Psoas muscle (tissue), 8 donors: Measurements from ENCODE around the gene FSD1L. TPM values are rescaled to one million over a fixed set of nuclear protein-coding genes. Genes with fewer than 3 reads are reported as not detected.
"Not testable (repeated sequence)": the region's sequence is repeated elsewhere in the genome, so short reads cannot be mapped to it uniquely, and the experiment has no call there.

Experiments used
- ATAC-seq, 4 donors: fragments of 200-7000 bp; cut with Tn5 transposase; one replicate each; pipeline ENCODE4 v1.9.1; 2020; ENCODE audit warnings: moderate library complexity in 3 of 4, mild to moderate bottlenecking in 2 of 4
- DNase-seq, 2 donors: peaks; one replicate each; pipeline ENCODE4 v3.0.0-alpha.2; 2020
- H3K27ac ChIP-seq: fragments of 200-600 bp; one replicate; pipeline ENCODE4 v1.8.0; 2022
- H3K27me3 ChIP-seq, 3 donors: fragments of 200-600 bp in 1 of 3; one replicate each; pipeline versions ENCODE4 v1.6.1 to v1.8.0; 2013 to 2022; ENCODE audit warnings: low read length in 2 of 3, mild to moderate bottlenecking in 2 of 3, moderate library complexity in 1 of 3; ENCODE audit not compliant: insufficient read depth in 3 of 3
- H3K36me3 ChIP-seq, 2 donors: fragments of 200-600 bp in 1 of 2; one replicate each; pipeline versions ENCODE4 v1.6.1 to v1.8.0; 2013 to 2022; ENCODE audit warnings: low read depth in 1 of 2, mild to moderate bottlenecking in 1 of 2, moderate library complexity in 1 of 2; ENCODE audit not compliant: insufficient read depth in 1 of 2
- H3K4me1 ChIP-seq: fragments of 200-600 bp; one replicate; pipeline ENCODE4 v1.8.0; 2022
- H3K4me3 ChIP-seq: fragments of 200-600 bp; one replicate; pipeline ENCODE4 v1.8.0; 2022; ENCODE audit warnings: mild to moderate bottlenecking
- H3K9me3 ChIP-seq: fragments of 200-600 bp; one replicate; pipeline ENCODE4 v1.8.0; 2022
- CTCF ChIP-seq: fragments of 200-600 bp; IDR thresholded peaks from one replicate; pipeline ENCODE4 v1.8.0; 2022; ENCODE audit warnings: antibody characterized with exemption
- WGBS, 3 donors: extraction: QIAGEN DNeasy Blood & Tissue Kit; methylation state at CpG; one replicate each; pipeline versions ENCODE4 v1.1.6 to v1.1.7; 2013; 5-methylcytosine and 5-hydroxymethylcytosine counted together
- intact Hi-C, 2 donors: fragments of 100-400 bp; cut with DNase I; formaldehyde crosslinking; loops; one replicate each; pipeline versions ENCODE4 v1.11.0 to v1.14.2; 2022
- polyA plus RNA-seq, 3 donors: library from polyadenylated mRNA; stranded (reverse); fragments of 200-250 nt; gene quantifications; one replicate each; pipeline ENCODE4 v1.2.3, GENCODE V29; 2013
- total RNA-seq, 4 donors: library from RNA; stranded (reverse); fragmentation: NEBNext Ultra II Directional in 2 of 4; extraction: Animal tissue kit (Norgen Biotek cat#: 25700) in 2 of 4; gene quantifications; one replicate each; pipeline versions ENCODE4 v1.2.1 to v1.2.4, GENCODE V29; 2021 to 2023
- donor health status: healthy with polysubstance abuse.
- donor health status: DM: no; HTN: no; CAD: no; lungs with moderate emphysema.
- donor health status: Bipolar disorder and iron deficiency.
- donor health status: healthy.
- donor health status: DM: yes; HTN: yes; CAD: no.
- donor health status: DM: no; HTN: no; CAD: no.
- donor health status: DM: no; HTN: no; CAD: no.
- donor health status: DM: yes; HTN: yes; CAD: no.

The FSD1L gene
- total and polyA plus RNA-seq, 7 donors: 5.0 to 28.6 (median 17.0) TPM

- no peak for ATAC-seq
- 90 to 94% (median 92%) methylated on average over 11 of the region's 11 CpGs for WGBS, 3 donors
- no peaks in the 10 kb centered on the region for H3K4me1 ChIP-seq
- H3K9me3 ChIP-seq: no peaks in the 10 kb centered on the region
- H3K27ac ChIP-seq: no peak overlapping the region
- intact Hi-C loops: no loop called here
- H3K36me3 ChIP-seq: peaks cover 0 to 48% of the 10 kb centered on the region in 2 donors
- H3K4me3 ChIP-seq: no peak overlapping the region
- TF ChIP-seq CTCF: no peak
- DNase-seq: no peak
- no peaks in the 10 kb centered on the region for H3K27me3 ChIP-seq
Measured at GRCh38 chr9:105515811-105516413, 68.1 kb downstream of the FSD1L start.

GRCh38 chr9:105519710-105520369 is 72.0 kb downstream of the FSD1L start:
- peak overlapping the region; percentile 79 for H3K27ac ChIP-seq
- H3K4me3 ChIP-seq: peak overlapping the region; percentile 62
- intact Hi-C loops, H3K9me3 ChIP-seq, H3K4me1 ChIP-seq, H3K27me3 ChIP-seq: not testable (repeated sequence)
- DNase-seq: peak; percentile 25 to 66
- WGBS, 3 donors: 81 to 95% (median 83%) methylated on average over 31 to 43 of the region's 43 CpGs
- ATAC-seq: peak; percentile 73 to 84 (median 82)
- peaks cover 0 to 23% of the 10 kb centered on the region in 2 donors for H3K36me3 ChIP-seq

- intact Hi-C loops, H3K4me3 ChIP-seq, DNase-seq, H3K27ac ChIP-seq, H3K4me1 ChIP-seq, H3K9me3 ChIP-seq, ATAC-seq, H3K27me3 ChIP-seq: not testable (repeated sequence)
- peaks cover 0 to 15% of the 10 kb centered on the region in 2 donors for H3K36me3 ChIP-seq
- WGBS, 3 donors: 48 to 73% (median 71%) methylated on average over 5 to 6 of the region's 6 CpGs
Measured at GRCh38 chr9:105520992-105521391, 73.2 kb downstream of the FSD1L start.

- H3K9me3 ChIP-seq, intact Hi-C loops, H3K27ac ChIP-seq, ATAC-seq, H3K4me3 ChIP-seq, H3K4me1 ChIP-seq, H3K27me3 ChIP-seq, DNase-seq, H3K36me3 ChIP-seq: not testable (repeated sequence)
- WGBS, 3 donors: 93% methylated on average over 9 to 10 of the region's 10 CpGs
Measured at GRCh38 chr9:105522618-105523385, 75.0 kb downstream of the FSD1L start.

- H3K36me3 ChIP-seq: peaks cover 0 to 28% of the 10 kb centered on the region in 2 donors
- no peak for TF ChIP-seq CTCF
- no peaks in the 10 kb centered on the region for H3K27me3 ChIP-seq
- no peak overlapping the region for H3K4me3 ChIP-seq
- 85 to 89% (median 86%) methylated on average over 3 of the region's 3 CpGs for WGBS, 3 donors
- H3K4me1 ChIP-seq: no peaks in the 10 kb centered on the region
- no peak for DNase-seq
- ATAC-seq: no peak
- intact Hi-C loops: no loop called here
- no peak overlapping the region for H3K27ac ChIP-seq
- H3K9me3 ChIP-seq: peaks cover 6% of the 10 kb centered on the region
Measured at GRCh38 chr9:105531530-105531929, 83.7 kb downstream of the FSD1L start.
